ENCODE measurements around the gene MTUS2.

The MTUS2 gene

DNA sequence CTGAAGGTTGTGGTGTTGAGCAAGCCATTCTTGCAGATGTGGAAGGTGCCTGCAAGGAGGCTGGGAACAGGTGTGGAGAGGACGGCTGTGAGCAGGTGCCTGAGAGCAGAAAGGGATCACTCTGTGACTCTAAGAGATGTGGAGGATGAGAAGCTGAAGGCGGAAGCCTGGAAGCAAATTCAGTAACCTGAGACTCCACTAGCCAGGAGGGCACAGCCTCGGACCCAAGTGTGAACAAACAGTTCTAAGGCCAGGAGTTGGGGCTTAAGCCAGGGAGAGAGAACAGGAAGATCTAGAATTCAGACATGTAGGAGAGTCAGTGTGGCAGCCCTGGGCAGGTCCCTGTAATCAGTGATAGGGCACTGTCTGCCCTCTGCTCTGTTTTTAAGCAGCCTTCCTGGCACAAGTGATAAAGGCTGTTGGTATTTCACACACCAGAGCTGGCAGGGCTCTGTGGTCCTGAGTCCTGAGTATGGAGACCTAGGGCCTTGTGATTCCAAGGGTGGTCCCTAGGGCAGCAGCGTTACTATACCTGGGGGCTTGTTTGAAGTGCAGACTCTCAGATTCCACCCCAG is 644.1 kb downstream of the MTUS2 start:
- DNase-seq, result no peak

DNA sequence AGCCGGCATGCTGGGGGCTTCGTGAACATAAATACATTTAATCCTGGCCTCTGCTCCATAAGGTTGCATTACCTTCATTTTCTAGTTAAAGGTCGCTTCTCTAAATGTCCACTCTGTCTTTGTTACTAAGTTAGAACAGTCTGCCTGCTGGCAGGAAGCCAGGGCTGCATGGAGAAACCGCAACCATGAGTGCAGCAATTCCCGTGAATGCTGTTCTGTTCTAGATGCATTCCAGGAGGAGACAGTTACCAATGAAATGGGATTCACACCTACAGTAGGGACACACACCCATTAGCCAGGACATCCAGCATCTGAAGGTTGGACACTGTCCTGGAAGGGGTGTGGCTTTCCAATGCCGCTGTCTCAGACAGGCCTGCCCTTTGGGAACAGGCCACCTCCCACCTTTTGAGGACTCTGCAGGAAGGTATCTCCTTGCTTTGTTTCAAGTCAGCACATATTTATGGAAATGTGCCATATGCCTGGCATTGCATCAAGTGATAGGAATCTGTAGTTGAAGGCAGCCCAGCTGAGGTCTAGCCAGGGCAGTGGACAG is 645.7 kb downstream of the MTUS2 start:
- no peak for DNase-seq

- no peak for DNase-seq
These were observed 651.4 kb downstream of the MTUS2 start for GRCh38 chr13:29471551-29471950.

DNA sequence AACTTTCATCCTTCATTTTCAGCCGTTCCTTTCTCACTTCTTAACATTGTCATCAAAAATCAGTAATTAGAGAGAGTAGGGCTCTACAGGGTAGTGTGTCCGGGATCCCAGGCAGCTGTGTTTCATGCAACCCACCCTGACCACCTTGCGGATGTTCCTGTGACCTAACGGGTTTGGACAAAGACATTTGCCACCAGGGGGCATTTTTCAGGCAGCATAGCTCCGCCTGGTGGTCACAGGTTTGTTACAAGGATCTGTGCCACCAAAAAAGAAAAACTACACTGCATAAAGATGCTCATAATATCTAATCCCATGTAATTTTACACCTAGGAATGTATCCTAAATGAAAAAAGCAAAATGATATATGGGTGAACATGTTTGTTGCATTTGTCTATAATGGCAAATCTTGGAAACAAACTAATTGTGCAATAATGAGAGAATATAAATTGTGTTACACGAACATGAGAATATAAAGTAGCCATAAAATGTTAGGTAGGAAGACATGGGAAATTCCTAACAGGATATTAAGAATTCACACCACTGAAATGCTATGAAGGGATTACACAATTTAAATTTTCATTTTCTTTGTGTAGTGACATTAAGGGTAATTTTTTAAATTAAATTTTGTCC is 652.3 kb downstream of the MTUS2 start:
- no peak for DNase-seq

GRCh38 chr13:29473166-29473565 is 653.0 kb downstream of the MTUS2 start:
- no peak for DNase-seq

DNA sequence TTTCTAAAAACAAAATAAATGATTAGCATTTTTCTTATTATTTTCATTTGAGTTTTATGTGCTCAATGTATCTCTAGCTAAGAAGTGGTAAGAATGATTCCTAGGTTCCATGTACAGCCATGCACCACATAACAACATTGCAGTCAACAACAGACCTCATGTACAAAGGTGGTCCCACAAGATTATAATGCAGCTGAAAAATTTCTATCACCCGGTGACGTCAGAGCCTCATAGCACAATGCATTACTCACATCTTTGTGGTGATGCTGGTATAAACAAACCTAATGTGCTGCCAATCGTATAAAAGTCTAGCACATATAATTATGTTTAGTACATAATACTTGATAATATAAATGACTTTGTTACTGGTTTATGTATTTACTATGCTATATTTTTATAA is 654.9 kb downstream of the MTUS2 start:
- DNase-seq, result no peak

DNA sequence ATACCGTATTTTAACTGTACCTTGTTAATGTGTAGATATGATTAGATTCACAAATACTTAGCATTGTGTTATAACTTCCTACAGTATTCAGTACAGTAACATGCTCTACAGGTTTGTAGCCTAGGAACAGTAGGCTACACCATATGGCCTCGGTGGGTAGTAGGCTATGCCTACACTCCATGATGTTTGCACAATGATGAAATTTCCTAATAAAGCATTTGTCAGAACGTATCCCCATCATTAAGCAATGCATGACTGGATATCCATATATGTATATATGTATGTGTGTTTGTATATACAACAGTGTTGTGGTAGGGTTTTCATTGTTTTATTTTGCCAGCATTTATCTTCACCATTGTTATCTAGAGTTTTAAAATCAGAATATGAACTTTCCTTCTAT is 655.9 kb downstream of the MTUS2 start:
- DNase-seq, result no peak

- no peak for DNase-seq
These were observed 659.8 kb downstream of the MTUS2 start for GRCh38 chr13:29479716-29480492.

DNA sequence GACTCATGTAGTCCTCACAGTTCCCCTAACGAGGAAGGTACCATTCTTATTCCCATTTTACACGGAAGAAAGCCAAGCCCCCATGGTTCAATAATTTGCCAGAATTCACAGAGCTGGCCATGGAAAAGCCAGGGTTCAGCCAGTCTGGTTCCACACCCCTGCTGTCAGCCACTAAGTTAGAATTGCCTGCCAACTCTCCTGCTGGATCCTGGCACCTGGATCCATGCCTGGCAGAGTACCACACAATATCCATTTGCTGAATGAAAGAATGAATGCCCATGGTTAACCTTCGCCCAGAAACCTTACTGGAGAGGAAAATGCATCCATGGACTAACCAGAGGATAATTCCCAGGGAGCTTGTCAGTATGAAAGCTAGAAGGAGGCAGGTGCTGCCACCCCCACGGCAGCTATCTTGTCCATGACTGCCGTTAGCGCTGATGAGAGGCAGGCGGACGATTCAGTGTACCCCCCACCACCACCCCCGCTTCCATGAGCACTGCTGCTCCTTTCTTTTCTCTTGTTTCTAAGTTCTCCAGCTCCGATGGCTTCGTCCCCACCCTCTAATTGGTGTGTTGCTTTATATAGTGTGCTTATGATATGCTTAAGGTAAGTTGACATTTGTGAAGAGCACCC is 660.9 kb downstream of the MTUS2 start:
- no peak for DNase-seq

DNA sequence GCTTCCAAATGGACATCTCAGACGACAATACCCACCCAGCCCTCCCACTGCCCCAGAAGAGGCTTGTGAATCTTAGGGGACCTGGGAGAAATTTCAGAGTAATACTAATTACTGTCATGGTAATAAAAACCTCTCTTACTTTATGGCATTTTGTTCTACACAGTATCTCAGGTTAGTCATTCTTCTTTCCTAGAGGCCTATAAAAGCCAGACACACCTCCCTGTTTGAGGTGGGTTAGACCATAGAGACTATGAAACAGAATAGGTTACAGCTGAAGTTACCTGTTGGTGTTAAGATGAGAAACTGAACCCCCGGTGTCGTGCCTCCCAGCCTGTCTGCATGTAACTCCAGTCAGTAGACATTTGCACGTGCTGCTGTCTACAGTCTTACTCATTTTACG is 661.5 kb downstream of the MTUS2 start:
- DNase-seq, result no peak

GRCh38 chr13:29482504-29482903 is 662.4 kb downstream of the MTUS2 start:
- no peak for DNase-seq

DNA sequence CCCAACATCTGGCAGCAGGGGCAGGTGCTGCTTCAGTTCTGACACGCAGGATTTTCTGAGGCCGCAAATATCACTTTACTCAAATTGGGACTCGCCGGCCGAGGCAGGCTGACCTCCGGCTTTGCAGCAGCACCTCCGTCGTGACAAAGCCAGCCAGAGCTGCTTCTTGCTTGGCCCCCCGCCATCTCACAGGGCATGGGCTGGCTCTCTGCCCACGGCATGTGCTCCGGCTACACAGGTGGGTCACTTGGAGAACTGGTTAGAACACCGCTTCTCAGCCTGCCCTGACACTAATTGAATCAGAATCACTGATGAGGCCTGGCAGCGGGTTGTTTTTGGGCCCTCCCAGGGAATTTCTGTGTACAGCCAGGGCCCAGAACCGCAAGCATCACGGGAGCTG is 663.1 kb downstream of the MTUS2 start:
- no peak for DNase-seq

DNA sequence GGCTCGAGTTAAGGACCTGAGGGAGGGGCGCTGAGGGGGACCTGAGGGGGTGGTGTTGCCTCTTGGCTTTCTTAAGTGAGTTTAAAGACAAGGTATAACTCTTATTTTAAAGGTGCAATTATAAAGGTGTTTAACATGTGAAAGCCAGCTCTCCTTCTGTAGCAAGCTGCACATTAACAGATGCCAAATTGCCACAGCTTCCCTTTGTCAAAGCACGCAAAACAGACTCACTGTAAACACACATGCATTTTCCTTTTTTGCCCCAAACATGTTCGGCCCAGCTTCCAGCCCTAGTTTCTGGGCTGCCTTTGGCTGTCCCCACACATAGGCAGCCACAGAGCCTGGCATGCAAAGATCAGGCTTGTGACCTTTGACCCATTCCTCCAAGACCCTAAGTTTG is 663.5 kb downstream of the MTUS2 start:
- no peak for DNase-seq

DNA sequence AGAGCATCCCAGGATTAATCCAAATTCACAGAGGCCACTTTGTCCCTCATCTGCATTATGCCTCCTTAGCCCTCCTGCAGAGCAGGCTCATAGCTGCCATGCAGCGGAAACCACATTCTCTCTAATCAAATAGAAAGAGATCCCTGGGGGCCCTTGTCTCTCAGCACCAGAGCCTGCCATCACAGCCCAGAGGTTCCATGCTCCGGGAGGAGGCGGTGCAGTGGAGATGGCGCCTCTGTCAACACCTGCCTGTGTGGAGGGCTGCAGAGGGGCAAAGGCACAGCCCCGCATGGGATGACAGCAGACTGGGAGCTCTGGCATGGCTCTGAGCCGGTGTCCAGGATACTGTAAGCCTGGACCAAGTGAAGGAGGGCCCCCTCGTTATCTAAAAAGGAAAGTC is 664.1 kb downstream of the MTUS2 start:
- no peak for DNase-seq

- DNase-seq, result no peak
These were observed 664.7 kb downstream of the MTUS2 start for GRCh38 chr13:29484796-29485195.

- DNase-seq, result no peak
These were observed 666.4 kb downstream of the MTUS2 start for GRCh38 chr13:29486551-29486950.

DNA sequence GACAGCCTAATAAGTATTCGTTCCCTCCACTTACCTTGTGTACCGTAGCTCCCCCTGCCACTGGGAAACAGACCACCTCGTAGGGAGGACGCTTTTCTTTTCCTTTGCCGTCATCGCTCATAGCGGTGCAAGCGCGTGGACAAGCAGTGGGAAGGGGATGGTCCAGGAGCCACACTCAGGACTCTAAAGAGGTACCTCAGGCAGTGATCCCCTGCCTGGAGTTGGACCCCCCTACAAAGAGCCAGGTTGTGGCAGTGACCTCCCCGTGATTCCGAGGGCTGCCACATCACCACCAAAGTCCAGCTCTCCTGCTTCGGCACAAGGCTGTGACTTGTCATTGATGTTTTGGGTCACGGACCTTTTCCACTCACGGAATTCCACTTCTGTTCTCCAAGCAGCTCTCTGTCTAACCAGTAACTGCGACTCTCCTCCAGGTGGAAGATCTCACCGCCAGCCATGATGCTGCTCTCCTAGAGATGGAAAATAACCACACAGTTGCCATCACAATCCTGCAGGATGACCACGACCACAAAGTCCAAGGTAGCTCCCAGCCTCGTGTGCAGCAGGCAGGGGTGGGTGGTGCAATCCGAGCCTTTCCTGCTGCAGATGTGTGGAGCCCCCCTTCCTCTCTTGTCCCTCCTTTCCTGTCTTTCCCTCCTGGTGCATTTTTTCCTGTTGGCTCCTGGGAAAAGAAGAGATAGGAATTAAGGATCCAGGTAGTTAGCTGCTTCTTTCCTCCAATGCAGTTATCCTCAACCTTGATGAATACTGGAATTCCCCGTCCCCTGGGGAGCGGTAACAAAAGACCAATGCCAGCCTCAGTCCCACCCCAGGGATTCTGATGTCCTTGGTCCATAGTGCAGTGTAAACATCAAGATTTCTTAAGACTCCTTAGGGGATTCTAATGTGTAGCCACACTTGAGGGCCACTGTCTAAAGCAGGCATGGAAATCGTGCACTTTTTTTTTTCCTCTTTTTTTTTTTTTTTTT is 667.6 kb downstream of the MTUS2 start:
- DNase-seq, result no peak

DNA sequence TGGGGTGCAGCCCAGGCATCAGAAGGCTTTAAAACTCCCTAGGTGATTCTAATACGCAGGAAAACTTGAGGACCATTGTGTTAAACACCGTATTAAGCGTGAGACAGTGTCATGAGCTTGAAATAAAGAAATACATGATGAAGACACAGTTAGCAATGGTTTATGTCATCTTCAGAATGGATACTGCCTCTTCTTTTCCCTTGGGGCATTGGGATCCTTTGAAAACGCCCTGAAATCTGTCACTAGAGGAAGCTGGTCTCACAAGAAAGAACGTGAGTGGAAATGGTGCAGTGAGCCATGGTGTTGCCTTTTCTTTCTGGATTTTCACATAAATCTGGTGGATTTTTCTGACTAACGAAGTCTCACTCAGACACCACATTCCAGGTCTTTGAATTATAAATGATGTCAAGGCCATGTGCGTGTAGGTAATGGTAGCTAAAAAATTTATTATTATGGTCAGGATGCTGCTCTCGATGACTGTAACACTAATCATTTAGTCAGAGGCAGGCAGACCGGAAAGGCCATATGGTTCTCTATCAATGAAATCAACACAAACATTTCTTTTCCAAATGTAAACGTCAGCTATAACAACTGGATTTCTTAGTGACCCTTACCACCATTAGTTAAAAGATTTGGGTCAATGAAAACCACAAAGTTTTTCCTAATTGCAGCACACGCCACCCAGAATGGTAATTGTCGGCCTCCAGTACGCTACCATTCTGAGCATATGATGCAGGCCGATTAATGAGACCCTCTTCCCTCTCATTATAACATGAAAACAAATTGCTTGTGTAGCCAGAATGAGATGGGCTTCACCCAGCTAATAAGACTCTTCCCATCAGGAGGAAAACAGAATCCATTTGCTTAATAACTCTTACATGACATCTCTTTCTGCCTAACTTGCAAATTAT is 669.8 kb downstream of the MTUS2 start:
- no peak for DNase-seq

DNA sequence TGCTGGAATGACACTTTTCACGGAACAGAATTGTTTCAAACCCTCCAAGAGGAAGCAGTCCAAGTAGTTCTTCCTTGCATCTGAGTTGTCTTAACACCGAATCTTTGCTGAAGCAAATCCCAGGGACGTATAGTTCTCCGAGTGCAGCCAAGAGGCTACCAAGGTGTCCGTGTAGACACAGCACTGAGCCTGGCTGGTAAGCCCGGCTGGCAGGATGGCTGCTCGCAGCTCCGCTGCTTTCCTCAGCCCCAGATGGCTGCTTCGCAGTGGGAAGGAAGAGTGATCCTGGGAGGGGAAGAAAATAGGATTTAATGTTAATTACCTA is 670.4 kb downstream of the MTUS2 start:
- no peak for DNase-seq

DNA sequence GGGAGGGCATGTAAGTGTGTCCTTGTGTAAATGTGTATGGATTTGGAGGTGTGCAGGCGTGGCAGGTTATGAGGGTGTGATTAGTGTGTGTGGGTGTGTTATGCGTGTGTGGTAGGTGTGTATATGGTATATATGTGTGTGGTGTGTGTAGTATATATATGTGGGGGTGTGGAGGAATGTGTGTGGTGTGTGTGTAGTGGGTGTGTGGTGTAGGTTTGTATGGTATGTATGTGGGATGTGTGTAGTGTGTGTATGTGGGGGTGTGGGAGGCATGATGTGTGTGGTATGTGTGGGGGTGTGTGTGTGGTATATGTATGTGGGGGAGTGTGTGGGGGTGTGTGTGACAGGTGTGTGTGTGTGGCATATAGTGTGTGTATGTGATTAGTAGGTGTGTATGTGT is 671.1 kb downstream of the MTUS2 start:
- DNase-seq, result no peak

- DNase-seq, result no peak
These were observed 673.7 kb downstream of the MTUS2 start for GRCh38 chr13:29493796-29494195.

Data from activated CD4-positive, alpha-beta T cell treated with anti-CD3 and anti-CD28 coated beads for 1 hour (primary cell).